NCI-H2227 (cell line): ENCODE measurements around the gene GRIA3.
"Not testable (repeated sequence)": the region's sequence is repeated elsewhere in the genome, so short reads cannot be mapped to it uniquely, and the experiment has no call there.

Experiments
- DNase-seq: peaks from one replicate; lab custom pipeline; 2025; ENCODE audit not compliant: unreplicated experiment; lab: John Stamatoyannopoulos, UW

The GRIA3 gene

GRCh38 chrX:123530726-123531125 is 346.6 kb downstream of the GRIA3 start:
- DNase-seq = not testable (repeated sequence)
